ENCODE data around the gene CNTNAP5.

The CNTNAP5 gene

GRCh38 chr2:124879640-124880039, 854.6 kb downstream of the CNTNAP5 start:
- Histone ChIP-seq H3K27me3 (ENCODE audit: control insufficient read depth, insufficient read depth, low read length) (no peaks in the 10 kb centered on the region), H3K36me3 (ENCODE audit: control insufficient read depth, insufficient read depth, low read length) (no peaks in the 10 kb centered on the region), H3K79me2 (no peaks in the 10 kb centered on the region), H3K4me3 (ENCODE audit: low read depth, low read length) (no peak overlapping the region), H3K9me3 (ENCODE audit: control insufficient read depth, low read length) (no peaks in the 10 kb centered on the region), H3K27ac (no peak overlapping the region), H3K4me2 (ENCODE audit: low read length) (no peak overlapping the region), H2AFZ (no peak overlapping the region), H3K4me1 (no peaks in the 10 kb centered on the region), H3K9ac (no peak overlapping the region)
- no peak for TF ChIP-seq CTCF (IDR thresholded peaks at IDR 0.05)

DNA sequence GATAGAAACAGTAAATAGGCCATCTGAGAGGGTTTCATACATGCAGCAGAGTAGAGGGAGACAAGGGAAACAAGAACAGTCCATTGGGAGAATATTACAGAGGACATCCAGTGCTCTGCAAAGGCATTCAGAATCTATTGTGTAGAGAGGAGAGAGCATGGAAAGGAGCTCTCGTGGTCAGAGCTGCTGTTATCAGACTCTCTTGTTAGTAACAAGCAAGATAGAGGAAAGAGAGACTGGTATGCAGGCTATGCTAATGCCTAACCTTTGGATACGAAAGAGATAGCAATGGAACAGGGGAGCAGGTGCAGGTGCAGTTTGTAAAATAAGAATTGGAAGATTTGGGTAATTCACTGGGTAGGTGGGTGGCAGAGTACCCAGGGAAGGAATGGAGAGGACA, 855.9 kb downstream of the CNTNAP5 start:
- H3K27ac ChIP-seq: no peak overlapping the region
- no peak overlapping the region for H3K9ac ChIP-seq
- H3K79me2 ChIP-seq: no peaks in the 10 kb centered on the region
- TF ChIP-seq CTCF (IDR thresholded peaks at IDR 0.05): no peak
- H3K4me3 ChIP-seq (ENCODE audit: low read depth, low read length): no peak overlapping the region
- no peaks in the 10 kb centered on the region for H3K9me3 ChIP-seq (ENCODE audit: control insufficient read depth, low read length)
- H3K27me3 ChIP-seq (ENCODE audit: control insufficient read depth, insufficient read depth, low read length): no peaks in the 10 kb centered on the region
- H3K4me1 ChIP-seq: no peaks in the 10 kb centered on the region
- no peak overlapping the region for H2AFZ ChIP-seq
- H3K4me2 ChIP-seq (ENCODE audit: low read length): no peak overlapping the region
- no peaks in the 10 kb centered on the region for H3K36me3 ChIP-seq (ENCODE audit: control insufficient read depth, insufficient read depth, low read length)

DNA sequence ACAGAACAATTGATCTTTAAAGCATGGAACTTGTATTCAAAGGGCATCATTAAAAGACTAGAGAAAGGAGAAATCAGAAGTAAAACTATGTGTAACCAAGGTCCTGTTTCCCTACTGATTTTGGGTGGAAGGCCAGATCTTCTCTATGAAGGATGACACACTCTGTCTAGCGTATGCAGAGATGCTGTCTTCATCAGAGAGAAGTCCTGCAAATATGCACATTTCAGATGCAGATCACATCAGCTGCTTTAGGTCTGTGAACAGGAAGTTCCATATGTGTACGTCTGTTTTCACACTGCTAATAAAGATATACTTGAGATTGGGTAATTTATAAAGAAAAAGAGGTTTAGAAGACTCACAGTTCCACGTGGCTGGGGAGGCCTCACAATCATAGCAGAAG, 857.3 kb downstream of the CNTNAP5 start:
- no peak overlapping the region for H3K4me2 ChIP-seq (ENCODE audit: low read length)
- no peaks in the 10 kb centered on the region for H3K4me1 ChIP-seq
- no peak overlapping the region for H3K4me3 ChIP-seq (ENCODE audit: low read depth, low read length)
- TF ChIP-seq CTCF (IDR thresholded peaks at IDR 0.05): no peak
- no peaks in the 10 kb centered on the region for H3K79me2 ChIP-seq
- no peak overlapping the region for H3K27ac ChIP-seq
- H2AFZ ChIP-seq: no peak overlapping the region
- H3K36me3 ChIP-seq (ENCODE audit: control insufficient read depth, insufficient read depth, low read length): no peaks in the 10 kb centered on the region
- H3K9ac ChIP-seq: no peak overlapping the region
- no peaks in the 10 kb centered on the region for H3K9me3 ChIP-seq (ENCODE audit: control insufficient read depth, low read length)
- H3K27me3 ChIP-seq (ENCODE audit: control insufficient read depth, insufficient read depth, low read length): no peaks in the 10 kb centered on the region

DNA sequence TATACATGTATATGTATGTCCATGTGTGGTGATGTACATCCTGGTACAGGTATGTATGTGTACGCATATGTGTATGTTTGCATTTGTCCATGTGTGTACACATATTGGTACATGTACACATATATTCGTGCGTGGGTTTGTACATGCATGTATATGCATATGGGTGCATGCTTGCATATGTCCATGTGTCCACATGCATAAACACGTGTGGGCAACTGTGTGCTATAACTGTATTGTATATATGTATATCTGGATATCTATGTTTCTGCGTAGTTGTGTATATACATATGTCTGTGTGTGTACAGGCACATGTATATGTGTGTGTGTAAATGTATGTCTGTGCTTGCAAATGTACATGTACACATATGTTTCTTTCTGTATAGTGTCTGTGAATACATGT, 858.5 kb downstream of the CNTNAP5 start:
- TF ChIP-seq CTCF (IDR thresholded peaks at IDR 0.05): no peak
- Histone ChIP-seq H3K9me3 (ENCODE audit: control insufficient read depth, low read length) (no peaks in the 10 kb centered on the region), H3K4me1 (no peaks in the 10 kb centered on the region), H3K27me3 (ENCODE audit: control insufficient read depth, insufficient read depth, low read length) (no peaks in the 10 kb centered on the region), H3K36me3 (ENCODE audit: control insufficient read depth, insufficient read depth, low read length) (no peaks in the 10 kb centered on the region), H3K4me2 (ENCODE audit: low read length) (no peak overlapping the region), H3K4me3 (ENCODE audit: low read depth, low read length) (no peak overlapping the region), H3K27ac (no peak overlapping the region), H3K9ac (no peak overlapping the region), H2AFZ (no peak overlapping the region), H3K79me2 (no peaks in the 10 kb centered on the region)

DNA sequence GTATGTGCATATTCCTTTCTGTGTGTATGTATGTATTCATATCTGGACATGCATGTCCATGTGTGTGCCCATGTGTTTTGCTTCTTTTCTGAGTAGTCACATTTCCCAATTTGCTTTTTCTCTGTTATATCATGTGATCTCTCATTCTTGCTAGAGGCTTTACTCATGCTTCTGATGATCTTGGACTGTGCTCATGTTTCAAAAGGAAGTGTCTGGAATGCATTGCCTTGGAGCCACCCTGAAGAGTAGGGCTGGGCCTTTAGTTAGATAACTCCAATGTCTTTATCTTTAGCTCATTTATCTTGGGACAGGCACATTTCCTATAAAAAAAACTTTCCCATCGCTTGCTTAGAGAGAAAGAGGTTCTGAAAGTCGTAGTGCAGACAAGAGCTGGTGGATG, 859.2 kb downstream of the CNTNAP5 start:
- TF ChIP-seq CTCF (IDR thresholded peaks at IDR 0.05): no peak
- no peaks in the 10 kb centered on the region for H3K27me3 ChIP-seq (ENCODE audit: control insufficient read depth, insufficient read depth, low read length)
- no peaks in the 10 kb centered on the region for H3K79me2 ChIP-seq
- H3K27ac ChIP-seq: no peak overlapping the region
- no peak overlapping the region for H2AFZ ChIP-seq
- no peak overlapping the region for H3K9ac ChIP-seq
- no peak overlapping the region for H3K4me2 ChIP-seq (ENCODE audit: low read length)
- H3K9me3 ChIP-seq (ENCODE audit: control insufficient read depth, low read length): no peaks in the 10 kb centered on the region
- no peaks in the 10 kb centered on the region for H3K36me3 ChIP-seq (ENCODE audit: control insufficient read depth, insufficient read depth, low read length)
- H3K4me3 ChIP-seq (ENCODE audit: low read depth, low read length): no peak overlapping the region
- no peaks in the 10 kb centered on the region for H3K4me1 ChIP-seq
